Measurements from ENCODE around the gene VWA5B2. TPM values are rescaled to one million over a fixed set of nuclear protein-coding genes. Genes with fewer than 3 reads are reported as not detected.

Gene VWA5B2
- total and polyA plus RNA-seq, 2 of the 13 experiments (the other 11 are each of a cell fraction or from before 2014, with no cell fraction given), result 0.03 to 0.04 TPM

GRCh38 chr3:184196536-184196935 lies 32.8 kb upstream of the VWA5B2 start:
- peak; percentile 61 for ATAC-seq
- H3K4me2 ChIP-seq (ENCODE audit: low read depth, low read length), result no peak overlapping the region
- CTCF ChIA-PET (ENCODE audit: low intra/inter-chr PET ratio, low total read pairs), result no interaction called here
- in situ Hi-C loops (cut with HindIII; ENCODE audit: extremely low pct_ligation_motif_present, low pct_unique_long_range_greater_than_20kb) (no loop called here), intact Hi-C loops (cut with micrococcal nuclease; ENCODE audit: unreplicated experiment) (no loop called here)
- H4K20me1 ChIP-seq (ENCODE audit: insufficient read depth, low read length), result no peaks in the 10 kb centered on the region
- H3K9me3 ChIP-seq (ENCODE audit: low read length), result no peaks in the 10 kb centered on the region
- no TSS peak for BruUV-seq (replicated peaks)
- DNase-seq (ENCODE audit: low spot score), result peak; percentile 18
- H3K79me2 ChIP-seq (ENCODE audit: insufficient read depth, low read length), result no peaks in the 10 kb centered on the region
- POLR2A ChIA-PET, result interaction anchor here (2.6 kb wide), 1 partner anchor 11 kb away, joined by 14 read pairs; the partner anchor contains the start of gene ABCF3
- 26% methylated on average over 3 of the region's 6 CpGs for WGBS (ENCODE audit: low lambda C conversion rate)
- peaks cover 12% of the 10 kb centered on the region for H3K4me1 ChIP-seq (ENCODE audit: insufficient read depth, low read length)
- no peak overlapping the region for H3K27ac ChIP-seq (ENCODE audit: extremely low read length, insufficient read depth, low read length)
- no peak overlapping the region for H2AFZ ChIP-seq (ENCODE audit: low read length)
- FAIRE-seq, result no peak
- peaks cover 14 to 30% of the 10 kb centered on the region in 2 experiments; a peak in 4 of 5 replicates for H3K36me3 ChIP-seq (replicated peaks in 1 of 2; ENCODE audit: control insufficient read depth in 1 of 2, insufficient read depth in 2 of 2, low read length in 2 of 2)
- H3K4me3 ChIP-seq (replicated peaks in 1 of 3; ENCODE audit: insufficient read depth in 1 of 3, low read depth in 2 of 3, low read length in 3 of 3), result no peak overlapping the region
- no peak overlapping the region for H3K9ac ChIP-seq (ENCODE audit: insufficient read depth, low read depth, low read length)
- no peak for TF ChIP-seq LBX2 (CRISPR knock-in tag; IDR thresholded peaks at IDR 0.05; ENCODE audit: borderline replicate concordance)
- no peak for TF ChIP-seq RNF219 (CRISPR knock-in tag; IDR thresholded peaks at IDR 0.05)
- peak; percentile 21; the same call in 1 of the 2 replicates for TF ChIP-seq ZFX (CRISPR knock-in tag; IDR thresholded peaks at IDR 0.05; ENCODE audit: low read depth)
- 0 out of 2 replicates have a peak, but pooled peaks have one; percentile 12 for TF ChIP-seq HNF4A (CRISPR knock-in tag; IDR thresholded peaks at IDR 0.05)
- no peak for TF ChIP-seq ZNF30 (CRISPR knock-in tag; IDR thresholded peaks at IDR 0.05)
- TF ChIP-seq ZNF121 (CRISPR knock-in tag; IDR thresholded peaks at IDR 0.05), result no peak
- TF ChIP-seq KAT8 (CRISPR knock-in tag; IDR thresholded peaks at IDR 0.05), result no peak
- TF ChIP-seq RARA (CRISPR knock-in tag; IDR thresholded peaks at IDR 0.05), result 0 out of 2 replicates have a peak, but pooled peaks have one; percentile 12
- peak; percentile 70 for TF ChIP-seq FOSL2 (CRISPR knock-in tag; IDR thresholded peaks at IDR 0.05)
- TF ChIP-seq ZNF687 (CRISPR knock-in tag; IDR thresholded peaks at IDR 0.05), result peak; percentile 25
- TF ChIP-seq HDAC6 (IDR thresholded peaks at IDR 0.05; ENCODE audit: low read depth, low read length), result no peak
- no peak for TF ChIP-seq EEA1 (CRISPR knock-in tag; IDR thresholded peaks at IDR 0.05; ENCODE audit: borderline replicate concordance)
- H3K27me3 ChIP-seq (ENCODE audit: control insufficient read depth in 1 of 2, insufficient read depth in 2 of 2, low read length in 2 of 2), result no peaks in the 10 kb centered on the region

Measured in HepG2 (cell line).